HS-5 (cell line): ENCODE data around the gene RIPK4.
"Not testable (repeated sequence)": the region's sequence is repeated elsewhere in the genome, so short reads cannot be mapped to it uniquely, and the experiment has no call there.

ENCODE experiments used
- DNase-seq: peaks from one replicate; pipeline ENCODE4 v3.0.0-alpha.2; 2012; ENCODE audit warnings: low read depth

Gene RIPK4

GRCh38 chr21:41737651-41738324 lies 29.1 kb downstream of the RIPK4 start:
- no peak for DNase-seq

GRCh38 chr21:41736423-41736822 lies 30.4 kb downstream of the RIPK4 start:
- no peak for DNase-seq

GRCh38 chr21:41733951-41734689 lies 32.7 kb downstream of the RIPK4 start:
- no peak for DNase-seq

GRCh38 chr21:41731081-41731480 lies 35.8 kb downstream of the RIPK4 start:
- no peak for DNase-seq

- no peak for DNase-seq
These were observed 36.5 kb downstream of the RIPK4 start for GRCh38 chr21:41730367-41730765.

- DNase-seq = no peak
These were observed 37.0 kb downstream of the RIPK4 start for GRCh38 chr21:41729701-41730366.

- no peak for DNase-seq
These were observed 38.8 kb downstream of the RIPK4 start for GRCh38 chr21:41727784-41728763.

- DNase-seq = no peak
These were observed 39.7 kb downstream of the RIPK4 start for GRCh38 chr21:41726970-41727783.

- DNase-seq = no peak
These were observed 40.3 kb downstream of the RIPK4 start for GRCh38 chr21:41726630-41726969.

- no peak for DNase-seq
These were observed 40.7 kb downstream of the RIPK4 start for GRCh38 chr21:41726058-41726558.

GRCh38 chr21:41725421-41726031 lies 41.3 kb downstream of the RIPK4 start:
- DNase-seq = no peak

- DNase-seq = not testable (repeated sequence)
These were observed 43.0 kb downstream of the RIPK4 start for GRCh38 chr21:41723835-41724234.

GRCh38 chr21:41722052-41723018 lies 44.5 kb downstream of the RIPK4 start:
- DNase-seq = no peak

- DNase-seq = no peak
These were observed 46.6 kb downstream of the RIPK4 start for GRCh38 chr21:41720250-41720649.

- no peak for DNase-seq
These were observed 47.2 kb downstream of the RIPK4 start for GRCh38 chr21:41719691-41720090.

- no peak for DNase-seq
These were observed 49.1 kb downstream of the RIPK4 start for GRCh38 chr21:41717573-41718330.

GRCh38 chr21:41716751-41717150 lies 50.1 kb downstream of the RIPK4 start:
- no peak for DNase-seq

GRCh38 chr21:41715649-41716281 lies 51.1 kb downstream of the RIPK4 start:
- DNase-seq = no peak
